Measurements from ENCODE around the gene ATP11A. TPM values are rescaled to one million over a fixed set of nuclear protein-coding genes. Genes with fewer than 3 reads are reported as not detected.
"Not testable (repeated sequence)": the region's sequence is repeated elsewhere in the genome, so short reads cannot be mapped to it uniquely, and the experiment has no call there.

ATP11A gene
- total RNA-seq, 4 donors from 2014 or later: 23.3 to 35.5 (median 31.1) TPM

- 59 to 61% methylated on average over 26 of the region's 26 CpGs for WGBS, 2 donors
- no peak overlapping the region for H3K4me3 ChIP-seq (ENCODE audit: low read depth, poor library complexity, severe bottlenecking)
- no peak for TF ChIP-seq POLR2A (IDR thresholded peaks at IDR 0.05)
- no peak for TF ChIP-seq CTCF (IDR thresholded peaks at IDR 0.05)
- intact Hi-C loops (cut with DNase I; ENCODE audit: low total_unique reads): no loop called here
- peak in 1 of 2 donors; percentile 30 for DNase-seq (ENCODE audit: low spot score in 2 of 2)
These were observed 147.7 kb downstream of the ATP11A start for GRCh38 chr13:112837371-112838037.

- H3K4me3 ChIP-seq (ENCODE audit: low read depth, poor library complexity, severe bottlenecking): no peak overlapping the region
- no peak for DNase-seq (ENCODE audit: low spot score in 2 of 2)
- no peak for TF ChIP-seq POLR2A (IDR thresholded peaks at IDR 0.05)
- no peak for TF ChIP-seq CTCF (IDR thresholded peaks at IDR 0.05)
- intact Hi-C loops (cut with DNase I; ENCODE audit: low total_unique reads): no loop called here
- 87 to 93% methylated on average over 33 to 35 of the region's 35 CpGs for WGBS, 2 donors
These were observed 148.4 kb downstream of the ATP11A start for GRCh38 chr13:112838038-112838841.

GRCh38 chr13:112838842-112839117, 148.9 kb downstream of the ATP11A start:
- no peak for TF ChIP-seq POLR2A (IDR thresholded peaks at IDR 0.05)
- TF ChIP-seq CTCF (IDR thresholded peaks at IDR 0.05): no peak
- intact Hi-C loops (cut with DNase I; ENCODE audit: low total_unique reads): no loop called here
- no peak overlapping the region for H3K4me3 ChIP-seq (ENCODE audit: low read depth, poor library complexity, severe bottlenecking)
- WGBS, 2 donors: 89 to 92% methylated on average over 7 of the region's 7 CpGs
- no peak for DNase-seq (ENCODE audit: low spot score in 2 of 2)

- H3K4me3 ChIP-seq (ENCODE audit: low read depth, poor library complexity, severe bottlenecking): no peak overlapping the region
- peak in 1 of 2 donors; percentile 34 for DNase-seq (ENCODE audit: low spot score in 2 of 2)
- intact Hi-C loops (cut with DNase I; ENCODE audit: low total_unique reads): no loop called here
- no peak for TF ChIP-seq CTCF (IDR thresholded peaks at IDR 0.05)
- TF ChIP-seq POLR2A (IDR thresholded peaks at IDR 0.05): no peak
- 83 to 88% methylated on average over 12 of the region's 12 CpGs for WGBS, 2 donors
These were observed 149.7 kb downstream of the ATP11A start for GRCh38 chr13:112839356-112840105.

- intact Hi-C loops (cut with DNase I; ENCODE audit: low total_unique reads): no loop called here
- no peak for TF ChIP-seq POLR2A (IDR thresholded peaks at IDR 0.05)
- no peak for TF ChIP-seq CTCF (IDR thresholded peaks at IDR 0.05)
- 95 to 97% methylated on average over 34 of the region's 34 CpGs for WGBS, 2 donors
- no peak overlapping the region for H3K4me3 ChIP-seq (ENCODE audit: low read depth, poor library complexity, severe bottlenecking)
- DNase-seq (ENCODE audit: low spot score in 2 of 2): peak in 1 of 2 donors; percentile 82
These were observed 150.8 kb downstream of the ATP11A start for GRCh38 chr13:112840472-112841302.

- peak in 1 of 2 donors; percentile 86 for DNase-seq (ENCODE audit: low spot score in 2 of 2)
- H3K4me3 ChIP-seq (ENCODE audit: low read depth, poor library complexity, severe bottlenecking); intact Hi-C loops (cut with DNase I; ENCODE audit: low total_unique reads): not testable (repeated sequence)
- WGBS, 2 donors: 92 to 93% methylated on average over 26 to 29 of the region's 31 CpGs
These were observed 151.6 kb downstream of the ATP11A start for GRCh38 chr13:112841303-112842015.
